Effector memory CD8-positive, alpha-beta T cell (primary cell): Measurements from ENCODE around the gene MT1H.
A peak's percentile ranks its signal among the peaks of the same experiment; 100 is the strongest.
"Not testable (repeated sequence)": the region's sequence is repeated elsewhere in the genome, so short reads cannot be mapped to it uniquely, and the experiment has no call there.

Experiments
- ATAC-seq: fragments of 150-1000 bp; cut with Tn5 transposase; replicated peaks from 2 replicates; pipeline ENCODE4 v1.10.0; 2021; ENCODE audit warnings: mild to moderate bottlenecking, moderate library complexity
- DNase-seq, 3 experiments: peaks; one replicate each; pipeline ENCODE4 v3.0.0; 2021
- H3K27ac Mint-ChIP-seq, 2 donors: one replicate each; pipeline ENCODE4 v1.8.0; 2022; ENCODE audit warnings: mild to moderate bottlenecking in 2 of 2, mixed read lengths in 2 of 2, moderate library complexity in 2 of 2
- H3K27me3 Mint-ChIP-seq, 2 donors: one replicate each; pipeline ENCODE4 v1.8.0; 2022; ENCODE audit warnings: mixed read lengths in 2 of 2
- H3K36me3 Mint-ChIP-seq: one replicate; pipeline ENCODE4 v1.8.0; 2022; ENCODE audit warnings: mild to moderate bottlenecking, moderate library complexity, mixed read lengths; ENCODE audit not compliant: insufficient read depth
- H3K4me1 Mint-ChIP-seq, 2 donors: one replicate each; pipeline ENCODE4 v1.8.0; 2022; ENCODE audit warnings: low read depth in 2 of 2, mixed read lengths in 2 of 2
- H3K4me3 Mint-ChIP-seq, 2 donors: one replicate each; pipeline ENCODE4 v1.8.0; 2022; ENCODE audit warnings: mild to moderate bottlenecking in 2 of 2, mixed read lengths in 2 of 2, moderate library complexity in 2 of 2
- H3K9me3 Mint-ChIP-seq, 2 donors: one replicate each; pipeline ENCODE4 v1.8.0; 2022; ENCODE audit warnings: mixed read lengths in 2 of 2

The MT1H gene

DNA sequence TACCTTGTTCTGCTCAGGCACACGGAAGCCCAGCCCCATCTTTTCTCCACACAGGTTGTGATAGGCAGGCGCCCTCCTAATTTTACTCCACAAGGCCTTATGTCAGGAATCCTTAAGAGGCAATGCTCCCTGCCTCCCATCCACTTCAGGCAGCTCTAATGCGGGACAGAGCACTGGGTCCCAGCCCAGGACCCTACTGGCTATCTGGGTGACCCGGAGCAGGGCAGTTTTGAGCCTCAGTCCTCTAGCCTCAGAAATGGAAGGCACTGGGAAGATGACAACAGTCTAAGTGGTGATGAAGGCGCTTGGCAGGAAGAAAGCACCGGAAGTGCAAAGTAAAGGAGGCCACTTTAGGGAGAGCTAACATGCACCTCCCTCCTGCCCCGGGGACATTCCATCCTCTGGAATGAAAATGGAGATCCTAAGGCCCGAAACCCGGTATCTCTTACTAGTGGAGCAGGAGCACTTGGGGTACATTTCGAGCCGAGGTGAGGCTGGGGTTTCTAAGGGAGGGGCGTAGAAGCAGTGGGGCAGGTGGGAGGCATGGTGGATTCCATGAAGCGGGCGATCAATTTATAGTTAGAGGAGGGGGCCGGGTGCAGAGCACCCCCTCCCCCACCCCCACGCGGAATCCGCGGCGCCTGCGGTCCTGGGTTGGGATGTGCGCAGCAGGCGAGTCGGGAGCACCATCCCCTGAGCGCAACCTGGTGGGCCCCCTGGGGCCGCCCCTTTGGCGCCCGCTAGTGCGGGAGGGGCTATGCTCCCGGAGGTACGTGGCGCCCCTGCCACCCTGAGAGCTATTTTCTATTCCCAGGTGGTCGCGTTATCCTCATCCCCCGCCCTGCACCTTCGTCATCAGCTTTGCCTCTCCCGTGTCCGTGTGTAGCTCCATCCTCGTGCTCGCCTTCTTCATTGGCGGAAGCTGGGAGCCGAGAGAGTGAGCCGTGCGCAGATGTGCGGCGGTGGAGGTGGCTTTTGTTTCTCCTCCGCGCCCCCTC is 7.0 kb upstream of the MT1H start:
- peak overlapping the region; percentile 78 to 80 for H3K27ac Mint-ChIP-seq
- peaks cover 9 to 51% of the 10 kb centered on the region in 2 donors for H3K27me3 Mint-ChIP-seq
- H3K4me3 Mint-ChIP-seq: peak overlapping the region; percentile 83 to 85
- H3K9me3 Mint-ChIP-seq: no peaks in the 10 kb centered on the region
- peaks cover 18 to 25% of the 10 kb centered on the region in 2 donors for H3K4me1 Mint-ChIP-seq
- DNase-seq: no peak
- peaks cover 2% of the 10 kb centered on the region for H3K36me3 Mint-ChIP-seq
- peak; percentile 65 for ATAC-seq

DNA sequence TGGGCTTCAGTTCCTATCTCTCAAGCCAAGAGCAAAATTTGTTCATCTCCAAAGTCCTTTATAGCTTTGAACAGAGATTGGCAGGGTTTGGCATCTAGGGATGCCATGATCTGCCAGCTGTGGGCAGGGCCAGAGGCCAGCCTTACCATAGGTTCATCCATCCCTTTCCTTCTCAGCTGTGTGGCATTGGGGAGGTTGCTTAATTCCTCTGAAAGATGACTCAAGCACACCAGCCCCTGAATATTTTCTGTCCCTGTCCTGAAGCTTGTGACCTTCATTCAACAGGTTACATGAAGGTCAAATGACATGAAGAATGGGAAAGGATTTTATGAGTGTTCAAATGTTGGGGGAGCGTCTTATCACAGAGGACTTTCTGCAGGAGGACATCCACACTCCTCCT is 5.1 kb upstream of the MT1H start:
- no peak for ATAC-seq
- Mint-ChIP-seq H3K4me1 (peaks cover 21 to 23% of the 10 kb centered on the region in 2 donors), H3K4me3 (no peak overlapping the region), H3K27me3 (peaks cover 27 to 70% of the 10 kb centered on the region in 2 donors), H3K36me3 (no peaks in the 10 kb centered on the region), H3K9me3 (no peaks in the 10 kb centered on the region), H3K27ac (no peak overlapping the region)
- no peak for DNase-seq

DNA sequence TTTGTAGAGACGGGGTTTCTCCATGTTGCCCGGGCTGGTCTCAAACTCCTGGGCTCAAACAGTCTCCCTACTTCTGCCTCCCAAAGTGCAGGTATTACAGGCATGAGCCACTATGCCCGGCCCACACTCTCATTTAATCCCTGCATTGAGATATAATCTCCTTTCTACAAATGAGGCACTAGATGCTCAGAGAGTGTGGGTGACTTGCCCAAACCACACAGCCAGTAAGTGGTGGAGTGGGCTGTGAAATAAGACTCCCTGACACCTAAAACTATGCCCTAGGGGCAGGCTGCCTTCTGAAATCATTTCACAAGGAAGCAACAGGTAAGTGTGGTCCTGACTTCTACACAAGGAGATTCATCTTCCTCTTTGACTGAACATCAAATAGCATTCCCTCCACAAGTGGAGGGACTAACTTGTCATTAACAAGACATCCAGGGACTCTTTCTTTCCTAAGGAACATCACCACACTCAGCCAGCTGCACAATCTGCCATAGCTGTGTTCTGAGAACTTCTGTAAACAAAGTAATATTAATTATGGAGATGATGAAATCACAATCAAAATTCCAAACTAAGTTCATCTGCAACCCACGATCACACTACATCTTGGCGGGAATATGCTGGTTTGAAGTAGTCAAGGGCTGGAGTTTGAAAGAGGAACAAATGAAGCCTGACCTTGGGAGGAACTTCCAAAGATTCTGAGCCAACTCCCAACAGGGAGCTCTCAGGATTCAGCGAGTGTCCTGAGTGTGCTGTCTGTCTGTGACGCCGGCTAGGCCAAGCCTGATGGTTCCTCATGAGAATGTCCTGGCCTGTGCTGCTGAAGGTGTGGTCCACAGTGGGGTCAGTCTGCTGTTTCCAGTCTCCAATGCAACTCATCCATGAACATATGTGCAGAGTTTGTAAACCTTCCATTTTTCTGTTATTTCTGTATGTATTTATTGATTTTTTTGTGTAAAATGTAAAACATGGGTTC is 4.0 kb upstream of the MT1H start:
- not testable (repeated sequence) for H3K9me3 Mint-ChIP-seq, H3K36me3 Mint-ChIP-seq, DNase-seq, H3K27ac Mint-ChIP-seq, H3K4me3 Mint-ChIP-seq, ATAC-seq
- Mint-ChIP-seq H3K4me1 (peaks cover 24 to 26% of the 10 kb centered on the region in 2 donors), H3K27me3 (peaks cover 35 to 80% of the 10 kb centered on the region in 2 donors)

DNA sequence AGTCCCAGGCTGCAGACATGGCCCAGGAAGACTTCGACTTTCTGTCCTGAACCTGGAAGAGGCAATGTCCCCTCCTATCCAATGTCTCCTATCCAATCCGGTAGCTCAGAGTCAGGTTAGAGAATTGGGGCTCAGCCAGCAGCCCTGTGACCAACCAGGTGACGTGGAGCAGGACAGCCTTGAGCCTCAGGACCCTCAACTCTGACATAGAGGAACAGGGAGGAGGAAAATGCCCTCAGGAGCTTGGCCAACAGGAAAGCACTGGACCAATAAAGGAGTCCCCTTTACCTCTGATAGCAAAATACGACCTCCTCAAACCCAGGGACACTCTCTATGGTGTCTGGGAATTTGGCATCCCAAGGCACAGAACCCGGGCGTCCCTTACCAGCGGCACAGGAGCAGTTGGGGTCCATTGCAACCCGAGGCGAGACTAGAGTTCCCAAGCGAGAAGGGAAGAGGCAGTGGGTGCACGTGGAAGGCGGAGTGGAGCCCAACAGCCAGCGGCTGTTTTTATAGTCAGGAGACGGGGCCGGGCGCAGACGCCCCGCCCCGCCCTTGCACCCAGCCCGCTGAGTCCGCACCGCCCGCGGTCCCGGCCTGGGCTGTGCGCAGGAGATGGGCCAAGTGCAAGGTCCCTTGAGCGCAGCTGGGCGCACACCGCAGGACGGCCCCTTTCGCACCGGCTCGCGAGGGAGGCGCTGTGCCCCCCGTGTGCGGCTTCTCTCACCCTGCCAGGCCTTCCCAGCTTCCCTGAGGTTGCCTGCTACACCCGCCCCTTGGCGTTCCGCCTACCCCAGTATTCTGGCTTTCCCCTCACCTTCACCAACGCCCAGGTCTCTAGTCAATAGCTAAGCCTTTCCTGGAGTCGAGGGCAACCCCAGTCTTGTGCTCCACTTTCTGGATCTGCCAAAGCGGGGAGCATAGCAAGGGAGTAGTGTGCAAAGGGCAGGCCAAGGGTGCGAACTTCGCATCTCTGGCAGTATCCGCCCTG is 1.7 kb upstream of the MT1H start, which contains the start of gene MT1G:
TSS of gene MT1G (minus strand) at position 485 of the 991 bp plus-strand sequence. CDS start at position 413, 72 bp downstream.
- DNase-seq: peak in 1 of 3 experiments; percentile 23
- Mint-ChIP-seq H3K4me1 (peaks cover 14 to 17% of the 10 kb centered on the region in 2 donors), H3K4me3 (peak within 1 kb of the TSS in 1 of 2 donors; percentile 37), H3K9me3 (no peaks in the 10 kb centered on the region), H3K27ac (no peak within 1 kb of the TSS), H3K36me3 (no peaks in the 10 kb centered on the region), H3K27me3 (peaks cover 44 to 93% of the 10 kb centered on the region in 2 donors)
- peak; percentile 84 for ATAC-seq

DNA sequence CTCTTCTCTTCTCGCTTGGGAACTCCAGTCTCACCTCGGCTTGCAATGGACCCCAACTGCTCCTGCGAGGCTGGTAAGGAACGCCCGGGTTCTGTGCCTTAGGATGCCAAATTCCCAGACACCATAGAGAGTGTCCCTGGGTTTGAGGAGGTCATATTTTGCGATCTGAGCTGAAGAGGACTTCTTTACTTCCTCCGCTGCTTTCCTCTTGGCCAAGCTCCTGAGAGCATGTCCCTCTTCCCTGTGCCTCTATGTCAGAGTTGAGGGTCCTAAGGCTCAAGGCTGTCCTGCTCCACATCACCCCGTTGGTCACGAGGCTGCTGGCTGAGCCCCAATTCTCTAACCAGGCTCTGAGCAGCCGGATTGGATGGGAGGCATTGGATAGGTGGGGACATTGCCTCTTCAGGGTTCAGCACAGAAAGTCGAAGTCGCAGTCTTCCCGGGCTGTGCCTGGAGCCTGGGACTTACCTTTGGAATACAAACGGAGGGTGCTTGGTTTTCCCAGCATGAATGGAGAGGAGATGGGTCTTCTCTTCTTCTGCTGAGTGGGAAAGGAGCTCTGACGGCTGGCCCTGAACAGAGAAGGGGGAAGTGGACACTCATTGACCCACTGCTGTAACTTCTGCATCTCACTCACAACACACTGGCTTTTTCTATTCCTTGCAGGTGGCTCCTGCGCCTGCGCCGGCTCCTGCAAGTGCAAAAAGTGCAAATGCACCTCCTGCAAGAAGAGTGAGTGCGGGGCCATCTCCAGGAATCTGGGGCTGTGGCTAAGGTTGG is 416 bp downstream of the MT1H start:
- Mint-ChIP-seq H3K4me3 (peak overlapping the region; percentile 21 to 45), H3K9me3 (no peaks in the 10 kb centered on the region), H3K27ac (no peak overlapping the region), H3K4me1 (peaks cover 10 to 13% of the 10 kb centered on the region in 2 donors), H3K27me3 (peaks cover 46 to 95% of the 10 kb centered on the region in 2 donors), H3K36me3 (no peaks in the 10 kb centered on the region)
- ATAC-seq: no peak
- DNase-seq: no peak

DNA sequence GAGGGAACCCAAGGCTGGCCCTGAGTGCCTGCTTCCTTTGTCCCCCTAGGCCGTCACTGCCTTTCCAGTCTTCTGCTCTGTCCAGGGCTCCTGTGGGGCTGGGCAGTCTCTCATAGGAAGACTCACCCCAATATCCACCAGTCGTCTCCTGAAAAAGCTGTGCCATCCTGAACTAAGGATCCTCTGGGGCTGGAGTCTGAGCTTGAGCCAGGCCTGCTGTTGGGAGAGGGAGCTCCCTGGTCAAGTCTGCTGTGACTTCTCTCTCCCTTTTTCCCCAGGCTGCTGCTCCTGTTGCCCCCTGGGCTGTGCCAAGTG is 963 bp downstream of the MT1H start:
- no peak for ATAC-seq
- H3K4me1 Mint-ChIP-seq: peaks cover 14 to 18% of the 10 kb centered on the region in 2 donors

DNA sequence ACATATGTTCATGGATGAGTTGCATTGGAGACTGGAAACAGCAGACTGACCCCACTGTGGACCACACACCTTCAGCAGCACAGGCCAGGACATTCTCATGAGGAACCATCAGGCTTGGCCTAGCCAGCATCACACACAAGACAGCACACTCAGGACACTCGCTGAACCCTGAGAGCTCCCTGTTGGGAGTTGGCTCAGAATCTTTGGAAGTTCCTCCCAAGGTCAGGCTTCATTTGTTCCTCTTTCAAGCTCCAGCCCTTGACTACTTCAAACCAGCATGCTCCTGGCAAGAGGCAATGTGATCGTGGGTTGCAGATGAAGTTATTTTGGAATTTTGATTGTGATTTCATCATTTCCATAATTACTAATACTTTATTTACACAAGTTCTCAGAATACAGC is 2.1 kb downstream of the MT1H start:
- Mint-ChIP-seq H3K27me3 (peaks cover 50 to 98% of the 10 kb centered on the region in 2 donors), H3K4me1 (peaks cover 19 to 22% of the 10 kb centered on the region in 2 donors)
- not testable (repeated sequence) for H3K36me3 Mint-ChIP-seq, H3K27ac Mint-ChIP-seq, DNase-seq, ATAC-seq, H3K4me3 Mint-ChIP-seq, H3K9me3 Mint-ChIP-seq

More for the DNA sequence above, 963 bp downstream of the MT1H start:
- no peaks in the 10 kb centered on the region for H3K9me3 Mint-ChIP-seq
- peaks cover 52 to 95% of the 10 kb centered on the region in 2 donors for H3K27me3 Mint-ChIP-seq
- no peaks in the 10 kb centered on the region for H3K36me3 Mint-ChIP-seq
- H3K4me3 Mint-ChIP-seq: no peak overlapping the region
- H3K27ac Mint-ChIP-seq: no peak overlapping the region
- DNase-seq: no peak

DNA sequence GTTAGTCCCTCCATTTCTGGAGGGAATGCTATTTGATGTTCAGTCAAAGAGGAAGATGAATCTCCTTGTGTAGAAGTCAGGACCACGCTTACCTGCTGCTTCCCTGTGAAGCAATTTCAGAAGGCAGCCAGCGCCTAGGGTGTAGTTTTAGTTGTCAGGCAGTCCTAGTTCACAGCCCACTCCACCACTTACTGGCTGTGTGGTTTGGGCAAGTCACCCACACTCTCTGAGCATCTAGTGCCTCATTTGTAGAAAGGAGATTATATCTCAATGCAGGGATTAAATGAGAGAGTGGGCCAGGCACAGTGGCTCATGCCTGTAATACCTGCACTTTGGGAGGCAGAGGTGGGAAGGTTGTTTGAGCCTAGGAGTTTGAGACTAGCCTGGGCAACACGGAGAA is 2.6 kb downstream of the MT1H start:
- not testable (repeated sequence) for H3K27ac Mint-ChIP-seq, ATAC-seq, DNase-seq, H3K4me3 Mint-ChIP-seq, H3K36me3 Mint-ChIP-seq, H3K9me3 Mint-ChIP-seq
- H3K4me1 Mint-ChIP-seq: peaks cover 19 to 22% of the 10 kb centered on the region in 2 donors
- H3K27me3 Mint-ChIP-seq: peaks cover 50 to 96% of the 10 kb centered on the region in 2 donors

DNA sequence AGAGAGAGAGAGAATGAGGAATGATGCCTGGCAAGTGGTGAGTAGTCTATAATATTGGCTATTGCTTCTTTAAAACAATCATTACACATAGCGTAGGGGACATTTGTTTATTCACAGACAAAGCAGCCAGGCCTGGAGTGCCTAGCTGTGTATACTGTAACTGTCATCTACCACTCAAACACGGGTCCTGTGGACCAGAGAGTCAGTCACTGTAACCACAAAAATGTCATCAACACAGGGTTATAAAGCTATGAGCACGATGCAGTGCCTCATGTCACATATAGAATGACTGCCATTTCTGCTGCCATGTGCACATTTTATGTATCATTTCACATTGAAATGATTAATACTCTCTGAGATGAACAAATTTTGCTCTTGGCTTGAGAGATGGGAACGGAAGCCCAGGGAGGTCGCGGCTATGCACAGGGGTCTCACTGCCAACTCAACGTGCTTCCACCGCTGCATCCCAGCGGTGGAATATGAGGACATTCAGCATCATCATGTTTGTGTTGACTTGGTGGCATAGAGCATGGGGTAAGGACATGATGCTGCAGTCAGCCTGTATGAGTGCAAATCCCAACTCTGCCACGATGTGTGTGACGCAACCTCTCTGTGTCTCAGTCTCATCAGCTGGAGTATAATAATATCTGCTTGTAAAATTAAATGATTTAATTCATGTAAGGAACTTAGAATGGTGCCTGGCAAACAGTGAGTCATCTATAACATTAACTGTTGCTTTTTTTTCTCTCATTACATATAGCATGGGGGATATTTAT is 3.3 kb downstream of the MT1H start:
- H3K4me1 Mint-ChIP-seq: peaks cover 19 to 22% of the 10 kb centered on the region in 2 donors
- H3K27ac Mint-ChIP-seq: no peak overlapping the region
- H3K4me3 Mint-ChIP-seq: no peak overlapping the region
- no peaks in the 10 kb centered on the region for H3K36me3 Mint-ChIP-seq
- ATAC-seq (no peak), DNase-seq (no peak)
- H3K27me3 Mint-ChIP-seq: peaks cover 42 to 88% of the 10 kb centered on the region in 2 donors
- no peaks in the 10 kb centered on the region for H3K9me3 Mint-ChIP-seq

DNA sequence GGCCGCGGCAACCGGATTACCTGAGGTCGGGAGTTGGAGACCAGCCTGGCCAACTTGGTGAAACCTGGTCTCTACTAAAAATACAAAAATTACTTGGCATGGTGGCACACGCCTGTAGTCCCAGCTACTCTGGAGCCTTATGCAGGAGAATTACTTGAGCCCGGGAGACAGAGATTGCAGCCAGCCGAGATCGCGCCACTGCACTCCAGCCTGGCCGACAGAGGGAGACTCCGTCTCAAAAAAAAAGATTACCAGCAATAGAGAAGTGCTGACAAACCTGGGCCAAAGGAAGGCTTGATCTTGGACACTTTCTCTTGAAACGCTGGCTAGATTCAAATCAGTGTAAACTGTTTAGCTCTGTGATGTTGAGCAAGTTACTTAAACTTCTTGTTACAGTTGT is 4.3 kb downstream of the MT1H start:
- Mint-ChIP-seq H3K36me3 (no peaks in the 10 kb centered on the region), H3K4me3 (no peak overlapping the region), H3K27ac (no peak overlapping the region), H3K27me3 (peaks cover 32 to 78% of the 10 kb centered on the region in 2 donors), H3K4me1 (peaks cover 12 to 15% of the 10 kb centered on the region in 2 donors), H3K9me3 (no peaks in the 10 kb centered on the region)
- ATAC-seq (no peak), DNase-seq (no peak)

DNA sequence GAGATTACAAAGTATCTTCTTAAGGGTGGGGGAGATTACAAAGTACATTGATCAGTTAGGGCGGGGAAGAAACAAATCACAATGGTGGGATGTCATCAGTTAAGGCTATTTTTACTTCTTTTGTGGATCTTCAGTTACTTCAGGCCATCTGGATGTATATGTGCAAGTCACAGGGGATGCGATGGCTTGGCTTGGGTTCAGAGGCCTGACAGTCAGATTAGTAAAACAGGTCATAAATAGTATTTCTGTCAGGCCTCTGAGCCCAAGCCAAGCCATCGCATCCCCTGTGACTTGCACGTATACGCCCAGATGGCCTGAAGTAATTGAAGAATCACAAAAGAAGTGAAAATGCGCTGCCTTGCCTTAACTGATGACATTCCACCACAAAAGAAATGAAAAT is 5.0 kb downstream of the MT1H start:
- H3K36me3 Mint-ChIP-seq, DNase-seq, H3K4me3 Mint-ChIP-seq, H3K27ac Mint-ChIP-seq, ATAC-seq, H3K9me3 Mint-ChIP-seq: not testable (repeated sequence)
- Mint-ChIP-seq H3K4me1 (peaks cover 12 to 13% of the 10 kb centered on the region in 2 donors), H3K27me3 (peaks cover 26 to 72% of the 10 kb centered on the region in 2 donors)
